DND-41 (cell line): ENCODE measurements around the gene ZFP69B.

Experiments used
- CTCF ChIP-seq: IDR thresholded peaks from 2 replicates; pipeline ENCODE4 v1.5.1; 2012; ENCODE audit warnings: borderline replicate concordance, low read length, moderate library complexity, mild to moderate bottlenecking; ENCODE audit not compliant: poor library complexity, severe bottlenecking; ENCODE audit errors: extremely low read depth
- EZH2 ChIP-seq: IDR thresholded peaks from 3 replicates; pipeline ENCODE4 v1.6.1; 2012; ENCODE audit warnings: borderline replicate concordance, low read depth, mild to moderate bottlenecking, moderate library complexity, low read length, inconsistent platforms; ENCODE audit not compliant: severe bottlenecking

- TF ChIP-seq CTCF = no peak
- TF ChIP-seq EZH2 = no peak
Observed at GRCh38 chr1:40431385-40431784, 18.9 kb upstream of the ZFP69B start.
